ENCODE measurements around the gene ANXA4. TPM values are rescaled to one million over a fixed set of nuclear protein-coding genes. Genes with fewer than 3 reads are reported as not detected.
"Not testable (repeated sequence)": the region's sequence is repeated elsewhere in the genome, so short reads cannot be mapped to it uniquely, and the experiment has no call there.

Gene ANXA4
- total RNA-seq, 2 donors from 2014 or later: 11.4 to 13.4 TPM

GRCh38 chr2:69729781-69730180 is 12.2 kb upstream of the ANXA4 start:
- H3K36me3 Mint-ChIP-seq (ENCODE audit: low read depth): no peaks in the 10 kb centered on the region
- H3K27me3 Mint-ChIP-seq: no peaks in the 10 kb centered on the region
- no peak for ATAC-seq

DNA sequence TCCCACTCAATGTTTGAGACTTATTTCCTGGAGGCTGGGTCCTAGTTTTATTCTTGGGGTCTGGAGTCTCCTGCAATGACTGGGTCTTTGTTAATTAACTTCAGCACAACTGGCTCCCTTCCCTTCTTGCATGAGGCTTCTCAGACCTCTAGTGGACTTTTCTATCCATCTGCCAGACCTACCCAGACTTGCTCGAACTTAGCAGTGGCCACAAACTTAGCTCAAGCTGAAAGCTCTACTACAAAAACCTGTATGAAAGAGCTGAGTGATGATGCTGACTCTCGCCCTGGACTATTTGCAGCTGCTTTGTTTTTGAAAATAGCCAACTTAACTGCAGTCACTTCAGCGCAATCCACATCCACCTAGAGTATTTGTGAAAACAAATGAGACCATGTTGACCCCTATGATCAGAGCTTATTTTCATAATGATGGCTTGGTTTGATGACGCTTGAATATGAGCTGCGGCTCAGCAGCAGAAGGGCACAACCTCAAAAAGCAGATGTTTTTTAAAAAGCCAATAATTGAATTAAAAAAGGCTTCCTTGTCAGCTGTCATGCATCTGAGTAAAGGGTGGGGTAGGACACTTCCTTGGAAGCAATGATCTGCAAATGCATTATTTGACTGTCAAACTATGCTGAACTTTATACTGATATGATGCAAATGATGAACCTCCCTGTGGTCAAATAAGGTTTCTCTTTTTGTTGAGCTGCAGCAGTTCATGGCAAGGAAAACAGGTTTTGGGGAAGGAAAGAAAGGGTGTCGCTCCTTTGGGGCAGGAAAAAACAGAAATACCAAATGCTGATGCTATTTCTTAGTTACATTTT is 10.6 kb upstream of the ANXA4 start:
- no peak overlapping the region for H3K27ac Mint-ChIP-seq

More at GRCh38 chr2:69729781-69730180, 12.2 kb upstream of the ANXA4 start:
- Mint-ChIP-seq H3K27ac (no peak overlapping the region), H3K4me3 (no peak overlapping the region), H3K4me1 (peaks cover under 1% of the 10 kb centered on the region)
- H3K9me3 ChIP-seq (ENCODE audit: control insufficient read depth, low read length, poor library complexity, severe bottlenecking): no peaks in the 10 kb centered on the region
- no peak for DNase-seq

DNA sequence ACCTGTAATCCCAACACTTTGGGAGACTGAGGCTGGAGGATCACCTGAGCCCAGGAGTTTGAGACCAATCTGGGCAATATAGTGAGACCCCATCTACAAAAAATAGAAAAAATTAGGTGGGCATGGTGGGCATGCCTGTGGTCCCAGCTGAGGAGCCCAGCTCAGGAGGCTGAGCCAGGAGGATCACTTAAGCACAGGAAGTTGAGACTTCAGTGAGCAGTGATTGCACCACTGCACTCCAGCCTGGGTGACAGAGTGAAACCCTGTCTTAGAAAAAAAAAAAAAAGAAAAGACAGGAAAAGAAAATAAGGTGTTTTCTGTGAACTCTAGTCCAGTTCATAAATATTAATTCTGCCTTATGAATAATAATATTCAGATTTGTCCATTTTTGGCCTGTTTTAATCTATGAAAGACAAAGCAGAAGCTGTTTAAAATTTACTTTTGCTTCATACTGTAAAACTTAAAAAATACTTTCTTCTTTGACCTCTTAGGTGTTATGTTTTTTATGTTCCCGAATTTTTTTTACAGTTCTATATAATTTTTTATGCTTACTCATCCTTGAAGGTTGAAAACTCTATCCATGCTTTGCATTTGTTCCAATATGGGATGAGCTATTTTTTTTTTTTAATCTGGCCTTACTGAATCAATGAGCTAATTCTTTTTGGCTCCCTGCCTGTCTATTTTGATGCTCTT is 8.4 kb upstream of the ANXA4 start:
- H3K27me3 Mint-ChIP-seq: no peaks in the 10 kb centered on the region
- no peak overlapping the region for H3K4me3 Mint-ChIP-seq
- H3K4me1 Mint-ChIP-seq: no peaks in the 10 kb centered on the region
- H3K27ac Mint-ChIP-seq: no peak overlapping the region
- no peak for DNase-seq
- no peaks in the 10 kb centered on the region for H3K9me3 ChIP-seq (ENCODE audit: control insufficient read depth, low read length, poor library complexity, severe bottlenecking)
- H3K36me3 Mint-ChIP-seq (ENCODE audit: low read depth): no peaks in the 10 kb centered on the region
- no peak for ATAC-seq

More for the DNA sequence above, 10.6 kb upstream of the ANXA4 start:
- H3K36me3 Mint-ChIP-seq (ENCODE audit: low read depth): no peaks in the 10 kb centered on the region
- no peak overlapping the region for H3K4me3 Mint-ChIP-seq
- no peaks in the 10 kb centered on the region for H3K27me3 Mint-ChIP-seq
- peak; percentile 25 for ATAC-seq
- H3K9me3 ChIP-seq (ENCODE audit: control insufficient read depth, low read length, poor library complexity, severe bottlenecking): no peaks in the 10 kb centered on the region
- no peaks in the 10 kb centered on the region for H3K4me1 Mint-ChIP-seq
- no peak for DNase-seq

DNA sequence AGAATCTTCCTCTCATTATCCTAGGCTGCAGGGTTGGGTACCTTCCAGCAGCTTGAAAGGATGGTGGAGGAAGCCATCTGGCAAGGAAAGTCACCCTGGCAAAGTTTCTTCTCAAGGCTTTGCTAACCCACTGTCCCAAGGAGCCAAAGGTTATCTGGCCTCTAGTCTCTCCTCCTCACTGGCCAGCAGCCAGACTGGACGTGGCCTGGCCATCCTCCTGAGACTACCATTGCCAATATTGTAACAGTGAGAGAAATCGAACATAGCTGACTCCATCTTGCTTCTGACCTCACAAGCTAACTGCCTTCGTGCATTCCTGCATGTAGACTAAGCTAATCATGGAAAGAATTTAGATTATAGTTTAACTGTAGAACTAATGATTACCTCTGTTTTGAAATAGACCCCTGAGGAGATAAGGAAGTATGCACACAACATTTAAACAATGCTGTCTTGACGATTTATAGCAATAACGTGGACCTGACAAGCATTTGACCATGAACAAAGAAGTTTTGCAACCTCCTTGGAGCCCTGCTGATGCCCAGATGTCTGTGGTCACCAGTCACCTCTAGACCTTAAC is 7.8 kb upstream of the ANXA4 start:
- ATAC-seq: no peak
- no peak for DNase-seq
- no peak overlapping the region for H3K4me3 Mint-ChIP-seq
- no peaks in the 10 kb centered on the region for H3K9me3 ChIP-seq (ENCODE audit: control insufficient read depth, low read length, poor library complexity, severe bottlenecking)
- no peaks in the 10 kb centered on the region for H3K36me3 Mint-ChIP-seq (ENCODE audit: low read depth)
- no peaks in the 10 kb centered on the region for H3K27me3 Mint-ChIP-seq
- H3K4me1 Mint-ChIP-seq: no peaks in the 10 kb centered on the region
- H3K27ac Mint-ChIP-seq: no peak overlapping the region

DNA sequence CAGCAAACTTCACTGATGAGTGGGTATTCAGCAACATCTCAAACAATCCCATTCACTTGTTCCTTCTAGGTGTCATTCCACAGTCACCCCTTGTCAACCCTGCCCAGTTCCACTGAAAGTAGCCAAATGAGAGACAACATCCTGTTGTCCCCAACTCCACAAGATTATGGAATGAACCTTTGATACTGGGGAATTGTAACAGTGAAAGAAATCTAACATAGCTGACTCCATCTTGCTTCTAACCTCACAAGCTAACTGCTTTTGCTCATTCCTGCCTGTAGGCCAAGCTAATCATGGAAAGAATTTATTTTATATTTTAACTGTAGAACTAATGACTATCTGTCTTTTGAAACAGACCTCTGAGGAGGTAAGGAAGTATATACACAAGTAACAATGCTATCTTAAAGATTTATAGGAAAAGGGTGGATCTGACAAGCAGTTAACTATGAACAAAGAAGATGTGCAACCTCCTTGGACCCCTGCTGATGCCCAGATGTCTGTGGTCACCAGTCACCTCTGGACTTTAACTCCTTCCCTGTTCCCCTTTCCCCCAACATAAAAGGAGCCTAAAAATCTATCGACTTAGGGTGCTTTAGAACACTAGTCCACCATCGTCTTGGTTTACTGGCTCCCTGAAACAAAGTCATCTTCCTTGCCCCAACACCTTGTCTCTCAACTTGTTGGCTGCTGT is 6.9 kb upstream of the ANXA4 start:
- H3K27me3 Mint-ChIP-seq: no peaks in the 10 kb centered on the region
- DNase-seq (no peak), ATAC-seq (no peak)
- H3K4me1 Mint-ChIP-seq: no peaks in the 10 kb centered on the region
- no peaks in the 10 kb centered on the region for H3K36me3 Mint-ChIP-seq (ENCODE audit: low read depth)
- H3K9me3 ChIP-seq (ENCODE audit: control insufficient read depth, low read length, poor library complexity, severe bottlenecking): no peaks in the 10 kb centered on the region
- H3K4me3 Mint-ChIP-seq: no peak overlapping the region
- no peak overlapping the region for H3K27ac Mint-ChIP-seq

- DNase-seq: no peak
- Mint-ChIP-seq H3K27me3 (no peaks in the 10 kb centered on the region), H3K27ac (no peak overlapping the region), H3K4me3 (no peak overlapping the region), H3K4me1 (no peaks in the 10 kb centered on the region), H3K36me3 (ENCODE audit: low read depth) (no peaks in the 10 kb centered on the region)
- H3K9me3 ChIP-seq (ENCODE audit: control insufficient read depth, low read length, poor library complexity, severe bottlenecking): no peaks in the 10 kb centered on the region
- no peak for ATAC-seq
These were observed 6.2 kb upstream of the ANXA4 start for GRCh38 chr2:69735686-69736085.

DNA sequence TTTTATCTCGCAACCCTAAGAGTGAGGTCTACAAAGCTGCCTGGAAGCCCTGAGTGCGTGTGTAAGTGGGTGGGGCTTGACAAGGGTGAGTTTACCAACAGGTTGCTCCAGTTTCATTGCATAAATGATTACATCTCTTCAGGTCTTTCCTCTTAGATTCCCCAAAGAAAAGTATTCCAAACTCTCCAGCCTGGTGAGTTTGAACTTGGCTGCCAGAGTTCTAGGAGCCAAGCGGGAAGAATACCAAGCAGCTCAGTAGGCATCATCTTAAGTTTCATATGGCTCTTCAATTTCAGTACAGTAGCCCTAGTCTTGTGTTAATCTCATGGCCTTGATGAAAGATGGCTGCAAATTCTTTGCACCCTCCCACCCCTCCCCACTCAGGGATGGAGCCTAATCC is 3.8 kb upstream of the ANXA4 start:
- not testable (repeated sequence) for H3K9me3 ChIP-seq (ENCODE audit: control insufficient read depth, low read length, poor library complexity, severe bottlenecking); DNase-seq; ATAC-seq; H3K27ac Mint-ChIP-seq; H3K36me3 Mint-ChIP-seq (ENCODE audit: low read depth); H3K27me3 Mint-ChIP-seq; H3K4me3 Mint-ChIP-seq
- peaks cover 11% of the 10 kb centered on the region for H3K4me1 Mint-ChIP-seq

- Mint-ChIP-seq H3K27ac (no peak overlapping the region), H3K4me1 (peaks cover 18% of the 10 kb centered on the region), H3K4me3 (no peak overlapping the region), H3K36me3 (ENCODE audit: low read depth) (peaks cover 3% of the 10 kb centered on the region), H3K27me3 (no peaks in the 10 kb centered on the region)
- H3K9me3 ChIP-seq (ENCODE audit: control insufficient read depth, low read length, poor library complexity, severe bottlenecking): no peaks in the 10 kb centered on the region
- DNase-seq: no peak
- no peak for ATAC-seq
These were observed 1.4 kb upstream of the ANXA4 start for GRCh38 chr2:69740502-69740951.

GRCh38 chr2:69741229-69741574 is 732 bp upstream of the ANXA4 start:
- H3K9me3 ChIP-seq (ENCODE audit: control insufficient read depth, low read length, poor library complexity, severe bottlenecking): no peaks in the 10 kb centered on the region
- no peaks in the 10 kb centered on the region for H3K27me3 Mint-ChIP-seq
- ATAC-seq (peak; percentile 36), DNase-seq (no peak)
- H3K36me3 Mint-ChIP-seq (ENCODE audit: low read depth): peaks cover 3% of the 10 kb centered on the region
- peak overlapping the region; percentile 98 for H3K4me3 Mint-ChIP-seq
- H3K27ac Mint-ChIP-seq: peak overlapping the region; percentile 90
- H3K4me1 Mint-ChIP-seq: peaks cover 18% of the 10 kb centered on the region

- H3K9me3 ChIP-seq (ENCODE audit: control insufficient read depth, low read length, poor library complexity, severe bottlenecking): no peaks in the 10 kb centered on the region
- Mint-ChIP-seq H3K27me3 (no peaks in the 10 kb centered on the region), H3K36me3 (ENCODE audit: low read depth) (peaks cover 3% of the 10 kb centered on the region), H3K4me3 (peak overlapping the region; percentile 98), H3K4me1 (peaks cover 23% of the 10 kb centered on the region), H3K27ac (peak overlapping the region; percentile 89)
- DNase-seq (no peak), ATAC-seq (no peak)
These were observed 503 bp downstream of the ANXA4 start for GRCh38 chr2:69742322-69742952.

DNA sequence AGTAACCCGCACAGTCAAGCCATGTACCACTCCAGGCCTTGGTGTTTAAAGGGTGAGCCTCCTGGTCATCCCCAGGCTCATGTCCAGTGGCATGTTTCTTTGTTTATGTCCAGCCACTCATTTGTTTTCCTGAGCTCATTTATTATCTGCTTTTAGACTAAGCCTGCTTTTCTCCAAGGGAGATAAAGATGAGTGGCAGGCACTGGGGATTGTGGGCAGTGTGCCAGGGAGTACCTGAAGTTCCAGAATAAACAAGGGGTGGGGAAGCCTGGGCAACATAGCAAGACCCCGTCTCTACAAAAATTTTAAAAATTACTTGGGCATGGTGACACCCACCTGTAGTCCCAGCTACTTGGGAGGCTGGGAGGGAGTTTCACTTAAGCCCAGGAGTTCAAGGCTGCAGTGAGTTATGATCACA is 1.9 kb downstream of the ANXA4 start:
- ATAC-seq (no peak), DNase-seq (no peak)
- H3K9me3 ChIP-seq (ENCODE audit: control insufficient read depth, low read length, poor library complexity, severe bottlenecking): no peaks in the 10 kb centered on the region
- no peaks in the 10 kb centered on the region for H3K27me3 Mint-ChIP-seq
- H3K4me1 Mint-ChIP-seq: peaks cover 23% of the 10 kb centered on the region
- peaks cover 3% of the 10 kb centered on the region for H3K36me3 Mint-ChIP-seq (ENCODE audit: low read depth)
- H3K4me3 Mint-ChIP-seq: no peak overlapping the region
- H3K27ac Mint-ChIP-seq: no peak overlapping the region

DNA sequence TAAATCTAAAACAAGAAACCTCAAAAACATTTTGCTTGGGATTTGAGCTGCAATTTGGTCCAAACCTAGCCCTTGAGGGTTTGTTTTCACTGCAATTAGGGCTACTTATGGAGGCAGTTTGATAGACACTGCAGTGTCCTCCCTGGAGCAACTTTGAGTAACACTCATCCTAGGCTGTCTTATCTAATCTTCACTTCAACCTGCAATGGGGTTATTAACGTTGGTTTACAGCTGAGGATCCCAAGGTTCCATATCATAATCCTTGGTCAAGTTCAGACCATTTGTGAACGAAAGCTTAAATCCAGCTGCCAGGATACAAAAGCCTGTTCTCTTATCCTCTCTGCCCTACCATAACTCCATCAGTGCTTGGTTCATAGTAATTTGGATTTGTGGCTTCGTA is 2.5 kb downstream of the ANXA4 start:
- no peaks in the 10 kb centered on the region for H3K27me3 Mint-ChIP-seq
- no peaks in the 10 kb centered on the region for H3K9me3 ChIP-seq (ENCODE audit: control insufficient read depth, low read length, poor library complexity, severe bottlenecking)
- ATAC-seq: no peak
- H3K27ac Mint-ChIP-seq: no peak overlapping the region
- peaks cover 3% of the 10 kb centered on the region for H3K36me3 Mint-ChIP-seq (ENCODE audit: low read depth)
- DNase-seq: no peak
- no peak overlapping the region for H3K4me3 Mint-ChIP-seq
- peaks cover 27% of the 10 kb centered on the region for H3K4me1 Mint-ChIP-seq

DNA sequence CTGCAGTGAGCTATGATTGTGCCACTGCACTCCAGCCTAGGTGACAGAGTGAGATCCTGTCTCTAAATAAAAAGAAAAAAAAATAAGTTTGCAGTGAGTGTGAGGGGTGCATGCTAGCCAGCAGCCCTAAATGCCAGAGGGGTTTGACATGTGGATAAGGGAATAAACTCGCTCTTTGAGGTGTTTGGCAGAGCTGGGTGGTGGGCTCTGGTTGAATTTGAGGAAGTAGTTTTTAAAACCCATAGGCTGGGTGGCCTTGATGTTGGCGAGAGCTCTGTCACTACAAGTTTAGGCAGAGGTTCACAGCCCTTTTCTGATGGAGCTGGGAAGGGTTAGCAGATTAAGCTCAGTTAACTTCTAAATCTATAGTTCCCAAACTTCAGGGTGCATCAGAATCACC is 3.1 kb downstream of the ANXA4 start:
- Mint-ChIP-seq H3K4me1 (peaks cover 27% of the 10 kb centered on the region), H3K27me3 (no peaks in the 10 kb centered on the region), H3K27ac (no peak overlapping the region), H3K4me3 (no peak overlapping the region), H3K36me3 (ENCODE audit: low read depth) (peaks cover 3% of the 10 kb centered on the region)
- no peaks in the 10 kb centered on the region for H3K9me3 ChIP-seq (ENCODE audit: control insufficient read depth, low read length, poor library complexity, severe bottlenecking)
- ATAC-seq (no peak), DNase-seq (no peak)

All from T-helper 17 cell (primary cell).